Measurements from ENCODE around the gene RNF180. TPM values are rescaled to one million over a fixed set of nuclear protein-coding genes. Genes with fewer than 3 reads are reported as not detected.

RNF180 gene
- total RNA-seq, 2 donors from 2014 or later = not detected

GRCh38 chr5:64417390-64417789 lies 251.7 kb downstream of the RNF180 start:
- Mint-ChIP-seq H3K27me3 (no peaks in the 10 kb centered on the region), H3K9me3 (peaks cover 12% of the 10 kb centered on the region), H3K36me3 (no peaks in the 10 kb centered on the region), H3K4me3 (no peak overlapping the region), H3K27ac (no peak overlapping the region), H3K4me1 (ENCODE audit: low read depth in 2 of 2) (no peaks in the 10 kb centered on the region)
- no peak for ATAC-seq
- no peak for DNase-seq (ENCODE audit: low spot score)

GRCh38 chr5:64418013-64418412 lies 252.4 kb downstream of the RNF180 start:
- Mint-ChIP-seq H3K9me3 (peaks cover 15% of the 10 kb centered on the region), H3K4me3 (no peak overlapping the region), H3K36me3 (no peaks in the 10 kb centered on the region), H3K27ac (no peak overlapping the region), H3K4me1 (ENCODE audit: low read depth in 2 of 2) (no peaks in the 10 kb centered on the region), H3K27me3 (no peaks in the 10 kb centered on the region)
- ATAC-seq = no peak
- DNase-seq (ENCODE audit: low spot score) = no peak

Other genes starting within 250 kb of the RNF180 start
- gene HTR1A, start 203.4 kb upstream of the RNF180 start, total RNA-seq = not detected